GM21723 (cell line): ENCODE measurements around the gene MYRFL.
"Not testable (repeated sequence)": the region's sequence is repeated elsewhere in the genome, so short reads cannot be mapped to it uniquely, and the experiment has no call there.

Experiments used
- ATAC-seq: cut with Tn5 transposase; IDR thresholded peaks from one replicate; pipeline ENCODE4 v1.9.1; 2021; ENCODE audit warnings: mild to moderate bottlenecking, moderate library complexity; ENCODE audit not compliant: unreplicated experiment

MYRFL gene

DNA sequence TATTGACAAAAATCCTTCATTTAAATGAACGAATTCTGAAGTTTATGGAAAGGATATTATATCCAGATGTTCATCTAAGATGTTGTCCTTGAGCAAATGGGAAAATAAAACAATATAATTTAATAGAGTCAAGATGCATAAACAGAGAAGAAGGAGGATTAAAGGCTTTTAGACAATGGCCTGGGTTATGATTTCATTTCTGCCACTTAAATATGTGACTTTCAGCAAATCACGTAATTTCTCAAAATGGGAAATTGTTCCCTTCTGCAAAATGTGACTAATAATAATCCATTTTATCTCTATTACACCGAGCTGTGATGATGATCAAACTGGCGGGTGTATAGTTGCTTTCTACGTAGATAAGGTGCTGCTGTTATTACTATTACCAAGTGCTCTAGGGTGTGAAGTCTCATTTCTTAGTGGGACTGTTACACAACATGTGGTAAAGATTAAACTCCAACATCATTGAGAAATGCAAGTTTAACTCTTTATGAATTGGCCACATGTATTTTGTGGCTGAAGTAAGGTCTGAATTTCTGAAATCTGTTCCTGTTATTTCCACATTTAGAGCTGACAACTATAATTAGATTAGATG, 157.0 kb downstream of the MYRFL start:
- no peak for ATAC-seq

DNA sequence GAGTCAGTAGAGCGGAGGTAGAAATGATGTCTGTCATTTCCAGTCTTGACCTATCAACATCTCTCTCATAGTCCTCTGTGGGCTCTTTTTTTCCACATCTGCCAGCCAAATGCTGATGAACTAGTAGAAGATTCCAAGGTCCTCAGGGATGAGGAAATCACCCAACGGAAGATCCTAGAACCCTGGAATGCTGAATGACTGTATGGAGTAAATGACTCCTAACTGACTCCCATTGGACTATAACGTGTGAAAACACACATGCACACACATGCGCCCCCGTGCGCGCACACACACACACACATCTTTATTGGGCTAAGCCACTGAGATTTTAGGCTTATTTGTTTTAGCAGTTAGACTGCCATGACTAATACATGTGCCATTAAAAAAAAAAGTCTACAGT, 159.2 kb downstream of the MYRFL start:
- no peak for ATAC-seq

DNA sequence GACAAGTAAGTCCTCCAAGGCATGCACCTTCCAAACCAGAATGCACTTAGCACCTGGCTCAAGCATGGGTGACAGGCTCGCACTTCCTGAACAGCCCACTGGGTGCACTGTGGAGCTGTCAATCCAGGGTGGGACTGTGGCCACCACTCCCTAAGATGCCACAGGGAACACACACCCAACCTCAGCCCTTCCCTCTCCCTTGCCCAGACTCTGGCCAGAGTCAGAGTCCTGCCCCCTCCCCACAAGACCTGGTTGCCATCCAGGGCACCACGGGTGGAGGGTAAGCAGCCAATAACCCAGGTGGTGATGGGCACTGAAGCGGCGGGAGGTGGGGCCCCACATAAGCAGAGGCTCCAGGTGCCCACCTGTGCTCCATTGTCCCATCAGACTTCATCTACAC, 160.6 kb downstream of the MYRFL start:
- peak; percentile 89 for ATAC-seq

DNA sequence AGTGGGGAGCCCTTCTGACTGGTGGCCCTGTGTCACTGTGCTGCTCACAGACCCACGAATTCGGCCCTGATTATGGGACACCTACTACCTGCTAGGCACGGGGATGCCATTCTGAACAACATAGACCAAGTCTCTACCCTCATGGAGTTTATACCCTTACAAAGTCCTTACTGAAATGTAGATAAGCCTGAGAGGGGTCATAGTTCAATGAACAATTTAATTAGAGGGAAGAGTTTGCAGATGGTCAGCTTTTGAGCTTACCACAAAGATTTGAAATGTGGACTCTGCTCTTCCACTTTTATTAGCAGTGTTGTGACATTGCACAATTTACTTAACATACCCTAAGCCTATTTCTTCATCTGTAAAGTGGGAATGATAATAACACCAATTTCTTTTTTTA, 161.1 kb downstream of the MYRFL start:
- peak; percentile 23 for ATAC-seq

- ATAC-seq: no peak
Measured at GRCh38 chr12:69987579-69988091, 162.6 kb downstream of the MYRFL start.

DNA sequence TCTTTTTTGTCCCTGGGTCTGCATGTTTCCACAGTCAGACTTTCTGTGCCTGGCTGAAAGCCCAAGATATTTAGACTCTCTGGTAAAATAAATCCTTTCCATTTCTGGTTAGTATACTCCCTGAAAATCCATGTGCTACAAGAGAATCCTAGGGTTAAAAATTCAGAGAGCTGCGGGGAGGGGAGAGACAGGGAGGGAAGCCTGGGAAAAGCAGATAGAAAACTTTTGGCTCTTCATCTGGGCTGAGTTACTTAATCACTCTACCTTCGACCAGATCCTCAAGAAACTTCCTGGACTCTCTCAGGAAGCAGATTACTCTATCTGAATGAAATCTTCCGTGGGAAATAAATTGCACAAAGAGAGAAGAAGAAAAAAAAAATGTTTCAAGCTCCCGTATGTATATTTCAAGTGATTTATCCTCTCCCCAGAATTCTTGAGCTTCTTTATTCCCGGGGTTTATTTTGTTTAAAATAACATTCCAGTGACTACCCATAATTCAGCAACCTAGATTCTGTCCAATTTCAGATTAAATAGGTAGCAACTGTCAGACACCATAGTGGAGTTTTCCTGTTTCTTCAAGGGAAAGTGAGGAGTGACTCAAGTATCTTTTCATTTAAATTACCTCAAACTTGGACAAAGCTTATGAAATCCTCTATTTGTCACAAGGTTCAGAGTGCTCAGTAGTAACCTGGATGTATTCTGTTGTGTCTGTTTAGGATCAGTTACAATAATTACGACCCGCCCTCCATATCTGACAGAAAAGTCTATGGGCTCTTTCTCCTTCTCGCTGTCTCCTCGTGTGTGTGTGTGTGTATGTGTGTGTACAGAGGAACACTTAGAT, 163.7 kb downstream of the MYRFL start:
- no peak for ATAC-seq

- no peak for ATAC-seq
Measured at GRCh38 chr12:69991690-69992288, 166.8 kb downstream of the MYRFL start.

DNA sequence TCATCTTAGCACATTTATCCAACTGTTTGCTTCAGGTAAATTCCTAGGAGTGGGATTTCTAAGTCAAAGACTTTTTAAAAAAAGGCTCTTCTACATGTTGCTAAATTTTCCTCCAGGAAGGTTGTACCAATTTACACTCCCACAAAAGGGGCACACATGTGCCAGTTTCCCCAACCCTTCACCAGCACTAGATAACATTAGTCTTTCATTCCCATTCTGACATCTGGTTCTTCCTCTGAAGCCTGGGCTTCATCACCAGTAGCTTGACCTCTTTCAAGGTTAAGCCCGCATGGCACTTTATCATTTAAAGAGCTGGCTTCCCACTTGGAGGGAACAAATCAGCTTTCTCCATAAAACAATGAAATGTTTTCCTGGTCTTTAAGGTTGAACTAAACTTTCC, 168.4 kb downstream of the MYRFL start:
- ATAC-seq: no peak

- ATAC-seq: not testable (repeated sequence)
Measured at GRCh38 chr12:69994086-69994485, 169.1 kb downstream of the MYRFL start.

GRCh38 chr12:69994724-69995173, 169.7 kb downstream of the MYRFL start:
- no peak for ATAC-seq

GRCh38 chr12:69996241-69996640, 171.2 kb downstream of the MYRFL start:
- no peak for ATAC-seq

GRCh38 chr12:69996722-69997121, 171.7 kb downstream of the MYRFL start:
- no peak for ATAC-seq

DNA sequence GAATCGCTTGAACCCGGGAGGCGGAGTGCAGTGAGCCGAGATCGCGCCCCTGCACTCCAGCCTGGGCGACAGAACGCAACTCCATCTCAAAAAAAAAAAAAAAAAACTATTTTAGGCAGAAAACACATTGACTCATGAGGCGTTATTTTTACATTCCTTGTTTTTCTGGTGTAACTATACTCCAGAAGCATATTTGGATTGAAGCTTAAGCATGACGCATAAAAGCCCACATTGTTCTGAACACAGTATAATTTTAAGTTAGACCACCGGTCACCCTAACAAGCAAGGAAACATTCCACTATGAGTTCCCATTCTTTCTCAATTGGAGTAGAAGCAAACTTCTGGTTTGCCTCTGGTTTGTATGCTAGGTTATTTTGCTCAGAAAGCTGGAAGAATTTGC, 173.0 kb downstream of the MYRFL start:
- ATAC-seq: no peak

DNA sequence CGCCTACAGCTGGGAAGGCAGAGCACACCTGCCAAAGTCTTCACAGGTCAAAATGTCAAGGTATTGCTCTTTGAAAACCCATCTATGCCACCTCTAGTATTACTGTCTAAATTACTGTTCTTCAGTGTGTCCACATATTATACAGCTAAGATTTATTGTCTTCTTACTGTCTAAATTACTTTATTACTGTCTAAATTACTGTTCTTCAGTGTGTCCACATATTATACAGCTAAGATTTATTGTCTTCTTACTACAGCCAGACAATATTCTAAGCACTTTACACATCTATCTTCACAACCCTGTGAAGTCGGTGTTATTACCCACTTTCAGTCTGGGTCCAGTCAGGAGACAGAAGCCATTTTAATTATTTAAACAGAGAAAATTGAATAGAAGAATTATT, 173.9 kb downstream of the MYRFL start:
- no peak for ATAC-seq

- no peak for ATAC-seq
Measured at GRCh38 chr12:69999561-69999960, 174.5 kb downstream of the MYRFL start.

DNA sequence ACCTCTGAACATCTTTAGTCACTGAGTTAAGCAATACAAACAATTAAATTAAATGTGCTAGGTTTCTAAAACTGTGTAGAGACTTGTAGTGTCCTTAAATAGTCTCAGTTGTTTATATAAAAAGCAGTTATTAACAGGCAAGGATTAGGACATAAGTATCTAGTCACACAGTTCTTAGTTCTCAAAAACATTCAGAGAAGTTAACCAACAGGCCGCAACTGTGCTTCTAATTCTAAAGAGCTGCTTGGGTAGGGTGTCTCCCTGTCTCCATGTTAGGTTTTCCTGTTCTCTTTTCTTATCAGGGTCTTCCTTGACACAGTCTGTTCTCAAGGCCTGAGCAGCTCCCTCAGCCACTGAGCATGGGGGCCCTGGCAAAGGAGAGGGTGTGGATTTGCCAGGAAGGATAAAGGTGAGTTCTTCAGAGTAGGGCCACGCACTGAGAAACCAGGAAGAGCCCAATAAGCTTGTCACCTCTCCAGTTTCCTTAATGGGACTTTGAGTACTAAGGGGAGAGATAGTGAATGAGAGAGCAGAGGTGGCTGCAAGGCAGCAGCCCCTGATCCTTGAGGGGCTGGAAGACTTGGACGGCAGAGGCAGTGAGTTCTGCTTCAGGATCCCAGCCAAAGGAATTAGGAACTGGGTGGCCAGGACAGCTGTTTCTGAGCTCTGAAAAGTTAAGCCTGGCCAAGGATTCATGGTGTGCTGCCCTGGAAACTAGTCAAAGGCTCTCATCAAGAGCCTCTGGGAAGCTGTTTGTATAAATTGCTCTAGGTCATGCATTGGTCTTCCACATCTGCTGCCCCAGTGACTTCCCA, 177.3 kb downstream of the MYRFL start:
- ATAC-seq: no peak

DNA sequence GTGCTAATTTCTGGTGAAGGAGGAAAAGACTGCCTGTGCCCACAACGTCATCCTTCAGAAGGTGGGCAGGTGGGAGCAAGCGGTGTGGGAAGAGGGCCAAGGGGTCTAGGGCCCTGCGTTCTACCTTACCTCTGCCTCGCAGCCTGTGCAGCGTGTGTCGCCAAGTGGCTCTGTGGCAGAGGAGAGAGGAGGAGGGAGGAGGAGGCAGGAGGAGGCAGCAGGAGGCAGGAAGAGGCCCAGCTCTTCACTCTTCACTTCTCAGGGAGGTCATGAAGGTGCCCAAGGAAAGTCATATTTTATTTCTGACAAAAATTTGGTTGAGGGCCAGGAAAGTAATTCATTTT, 177.9 kb downstream of the MYRFL start:
- no peak for ATAC-seq

GRCh38 chr12:70005864-70006618, 181.0 kb downstream of the MYRFL start:
- no peak for ATAC-seq

- no peak for ATAC-seq
Measured at GRCh38 chr12:70006619-70006973, 181.6 kb downstream of the MYRFL start.

- no peak for ATAC-seq
Measured at GRCh38 chr12:70007687-70008086, 182.7 kb downstream of the MYRFL start.
